ENCODE measurements around the gene DCP2. TPM values are rescaled to one million over a fixed set of nuclear protein-coding genes. Genes with fewer than 3 reads are reported as not detected.

Gene DCP2
- total RNA-seq, 4 donors from 2014 or later = 20.7 to 27.3 (median 22.1) TPM

- no peak for TF ChIP-seq CTCF (IDR thresholded peaks at IDR 0.05)
- no peak for TF ChIP-seq POLR2A (IDR thresholded peaks at IDR 0.05)
- no peak overlapping the region for H3K4me3 ChIP-seq (ENCODE audit: low read depth, poor library complexity, severe bottlenecking)
- no peak for DNase-seq (ENCODE audit: low spot score in 2 of 2)
- 88 to 91% methylated on average over 6 of the region's 6 CpGs for WGBS, 2 donors
- intact Hi-C loops (cut with DNase I; ENCODE audit: low total_unique reads) = no loop called here
Observed at GRCh38 chr5:113062869-113063508, 86.4 kb downstream of the DCP2 start.

- 93 to 96% methylated on average over 10 to 12 of the region's 12 CpGs for WGBS, 2 donors
- intact Hi-C loops (cut with DNase I; ENCODE audit: low total_unique reads) = no loop called here
- DNase-seq (ENCODE audit: low spot score in 2 of 2) = no peak
- TF ChIP-seq POLR2A (IDR thresholded peaks at IDR 0.05) (no peak), CTCF (IDR thresholded peaks at IDR 0.05) (no peak)
- H3K4me3 ChIP-seq (ENCODE audit: low read depth, poor library complexity, severe bottlenecking) = no peak overlapping the region
Observed at GRCh38 chr5:113063927-113064326, 87.3 kb downstream of the DCP2 start.

GRCh38 chr5:113064806-113065205 lies 88.2 kb downstream of the DCP2 start:
- no peak overlapping the region for H3K4me3 ChIP-seq (ENCODE audit: low read depth, poor library complexity, severe bottlenecking)
- DNase-seq (ENCODE audit: low spot score in 2 of 2) = no peak
- TF ChIP-seq POLR2A (IDR thresholded peaks at IDR 0.05) (no peak), CTCF (IDR thresholded peaks at IDR 0.05) (no peak)
- intact Hi-C loops (cut with DNase I; ENCODE audit: low total_unique reads) = no loop called here
- WGBS, 2 donors = 90 to 100% methylated on average over 1 of the region's 1 CpG

- WGBS, 2 donors = 83 to 84% methylated on average over 2 of the region's 2 CpGs
- H3K4me3 ChIP-seq (ENCODE audit: low read depth, poor library complexity, severe bottlenecking) = no peak overlapping the region
- intact Hi-C loops (cut with DNase I; ENCODE audit: low total_unique reads) = no loop called here
- TF ChIP-seq POLR2A (IDR thresholded peaks at IDR 0.05) = no peak
- no peak for TF ChIP-seq CTCF (IDR thresholded peaks at IDR 0.05)
- no peak for DNase-seq (ENCODE audit: low spot score in 2 of 2)
Observed at GRCh38 chr5:113065626-113066025, 89.0 kb downstream of the DCP2 start.

DNA sequence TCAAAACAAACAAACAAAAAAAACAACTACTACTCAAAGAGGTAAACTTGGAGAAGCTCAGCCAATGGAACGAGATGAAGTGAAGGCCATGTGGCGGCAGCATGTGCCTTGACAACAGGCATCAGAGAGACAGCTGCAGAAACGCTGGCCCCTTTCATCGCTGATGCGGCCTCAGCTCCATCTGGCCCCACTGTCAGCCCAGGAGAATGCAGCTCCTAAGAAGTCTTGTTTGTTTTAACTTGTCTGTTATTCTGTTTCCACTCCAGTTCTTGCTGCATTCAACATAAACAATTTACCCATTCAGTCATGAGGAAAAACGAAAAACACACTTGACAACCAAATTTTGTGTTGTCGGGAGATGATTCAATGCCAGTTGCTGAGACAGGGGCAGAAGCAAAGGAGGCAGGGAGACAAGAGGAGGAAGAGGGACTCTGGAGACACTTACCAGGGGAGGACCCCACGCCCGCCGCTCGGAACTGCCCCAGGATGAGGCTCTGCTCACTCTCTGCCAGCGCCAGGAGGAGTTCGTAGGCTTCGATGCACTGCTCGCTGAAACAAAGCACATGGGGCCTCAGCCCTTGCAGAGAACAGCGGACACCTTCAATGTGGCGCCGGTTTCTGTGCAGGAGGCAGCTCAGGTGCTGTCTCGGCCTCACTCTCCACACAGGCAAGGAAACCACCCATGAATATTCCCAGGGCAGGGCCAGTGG lies 91.2 kb downstream of the DCP2 start:
- DNase-seq (ENCODE audit: low spot score in 2 of 2) = peak in 1 of 2 donors; percentile 60
- TF ChIP-seq CTCF (IDR thresholded peaks at IDR 0.05) (no peak), POLR2A (IDR thresholded peaks at IDR 0.05) (no peak)
- H3K4me3 ChIP-seq (ENCODE audit: low read depth, poor library complexity, severe bottlenecking) = no peak overlapping the region
- intact Hi-C loops (cut with DNase I; ENCODE audit: low total_unique reads) = no loop called here
- 89 to 92% methylated on average over 19 of the region's 19 CpGs for WGBS, 2 donors

All from lower leg skin (tissue), 4 donors.